ENCODE results near the gene ZBTB7C. TPM values are rescaled to one million over a fixed set of nuclear protein-coding genes. Genes with fewer than 3 reads are reported as not detected.

The ZBTB7C gene
- total RNA-seq, 2 experiments from 2014 or later, result not detected

DNA sequence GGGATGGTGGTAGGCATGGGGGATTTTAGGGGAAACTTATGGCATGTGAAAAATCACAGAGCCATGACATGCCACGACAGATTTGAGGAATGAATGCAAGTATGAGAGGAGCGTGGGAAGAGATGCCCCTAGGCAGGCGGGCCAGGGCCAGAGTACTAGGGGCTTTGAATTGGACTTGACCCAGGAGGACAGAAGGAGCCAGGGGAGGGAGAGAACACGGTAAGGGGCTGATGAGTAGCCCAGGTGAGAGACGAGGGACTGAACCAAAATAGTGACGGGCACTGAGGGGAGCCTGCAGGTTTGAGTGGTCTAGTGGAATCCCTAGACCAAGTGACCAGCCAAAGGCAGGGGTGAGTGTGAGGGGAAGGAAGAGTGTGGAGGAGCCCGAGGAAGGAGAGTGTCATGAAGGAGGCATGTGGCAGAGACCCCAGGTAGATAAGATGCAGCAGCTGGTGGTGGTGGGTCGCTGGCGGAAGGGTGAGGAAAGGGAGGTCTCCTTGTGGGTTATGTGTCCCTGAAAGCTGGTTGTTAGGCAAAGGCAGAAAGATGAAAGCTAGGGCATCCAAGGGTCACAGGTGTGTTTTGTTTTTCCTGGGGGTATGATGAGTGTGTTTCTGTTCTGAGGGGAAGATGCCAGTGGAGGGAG lies 48.7 kb downstream of the ZBTB7C start:
- peaks cover 9% of the 10 kb centered on the region for H3K27me3 Mint-ChIP-seq

DNA sequence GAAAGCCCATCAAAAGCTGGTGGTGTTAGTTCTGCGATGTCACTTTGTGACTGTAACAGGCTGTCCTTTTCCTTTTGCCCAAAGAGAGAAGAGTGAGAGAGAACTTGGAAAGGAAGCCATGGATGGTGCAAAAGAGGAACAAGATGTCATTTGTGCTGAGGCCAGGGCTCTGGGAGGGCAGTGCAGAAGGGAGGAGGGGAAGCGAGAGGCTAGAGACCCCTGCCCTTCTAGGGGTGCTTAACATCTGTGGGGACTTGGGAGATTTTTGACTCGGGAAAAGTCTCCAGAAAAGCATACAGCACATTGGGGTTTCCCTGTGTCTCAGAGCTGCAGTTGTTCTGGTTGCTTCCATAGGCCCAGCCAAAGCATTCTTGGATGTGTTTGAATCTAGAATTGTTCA lies 49.6 kb downstream of the ZBTB7C start:
- no peaks in the 10 kb centered on the region for H3K4me1 Mint-ChIP-seq
- no peaks in the 10 kb centered on the region for H3K36me3 Mint-ChIP-seq (ENCODE audit: low read depth)
- no peak overlapping the region for H3K4me3 Mint-ChIP-seq
- no peak for DNase-seq
- POLR2A ChIA-PET, result no interaction called here
- peaks cover 3% of the 10 kb centered on the region for H3K9me3 Mint-ChIP-seq (ENCODE audit: low read depth)
- ATAC-seq, result no peak
- intact Hi-C loops (cut with DNase I, micrococcal nuclease), result no loop called here
- H3K27ac Mint-ChIP-seq, result no peak overlapping the region
- peaks cover 3% of the 10 kb centered on the region for H3K27me3 Mint-ChIP-seq
- CTCF ChIA-PET, result interaction anchor here (0.6 kb wide), 1 partner anchor 158 kb away, joined by 3 read pairs; no protein-coding TSS in a partner anchor

More for the DNA sequence above, 48.7 kb downstream of the ZBTB7C start:
- POLR2A ChIA-PET, result no interaction called here
- Mint-ChIP-seq H3K27ac (no peak overlapping the region), H3K4me1 (no peaks in the 10 kb centered on the region), H3K36me3 (ENCODE audit: low read depth) (no peaks in the 10 kb centered on the region), H3K4me3 (no peak overlapping the region), H3K9me3 (ENCODE audit: low read depth) (peaks cover 9% of the 10 kb centered on the region)
- DNase-seq (no peak), ATAC-seq (no peak)
- intact Hi-C loops (cut with DNase I, micrococcal nuclease), result no loop called here
- CTCF ChIA-PET, result no interaction called here

DNA sequence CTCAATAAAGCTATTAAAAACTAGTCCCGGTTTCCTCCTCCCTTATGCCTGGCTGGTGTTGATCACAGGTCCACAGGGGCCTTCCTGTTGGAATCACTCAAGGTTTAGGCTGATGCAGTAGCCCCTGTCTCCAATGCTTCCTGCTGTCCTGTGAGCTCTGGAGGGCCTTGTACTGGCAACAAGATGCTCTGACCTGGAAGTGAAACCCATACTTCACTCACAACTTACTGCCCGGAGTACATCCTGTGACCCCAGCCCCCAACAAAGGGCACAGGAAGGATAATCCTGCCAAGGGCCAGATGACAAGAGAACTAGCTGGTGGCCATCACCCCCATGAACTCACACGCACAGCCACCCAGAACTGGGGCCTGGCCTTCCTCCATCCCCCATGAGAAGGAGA lies 50.3 kb downstream of the ZBTB7C start:
- H3K27ac Mint-ChIP-seq, result no peak overlapping the region
- H3K9me3 Mint-ChIP-seq (ENCODE audit: low read depth), result no peaks in the 10 kb centered on the region
- intact Hi-C loops (cut with DNase I, micrococcal nuclease), result no loop called here
- no peaks in the 10 kb centered on the region for H3K36me3 Mint-ChIP-seq (ENCODE audit: low read depth)
- no peak overlapping the region for H3K4me3 Mint-ChIP-seq
- ATAC-seq (no peak), DNase-seq (no peak)
- POLR2A ChIA-PET, result no interaction called here
- no peaks in the 10 kb centered on the region for H3K4me1 Mint-ChIP-seq
- CTCF ChIA-PET, result interaction anchor here (0.6 kb wide), 1 partner anchor 157 kb away, joined by 3 read pairs; no protein-coding TSS in a partner anchor
- H3K27me3 Mint-ChIP-seq, result no peaks in the 10 kb centered on the region

DNA sequence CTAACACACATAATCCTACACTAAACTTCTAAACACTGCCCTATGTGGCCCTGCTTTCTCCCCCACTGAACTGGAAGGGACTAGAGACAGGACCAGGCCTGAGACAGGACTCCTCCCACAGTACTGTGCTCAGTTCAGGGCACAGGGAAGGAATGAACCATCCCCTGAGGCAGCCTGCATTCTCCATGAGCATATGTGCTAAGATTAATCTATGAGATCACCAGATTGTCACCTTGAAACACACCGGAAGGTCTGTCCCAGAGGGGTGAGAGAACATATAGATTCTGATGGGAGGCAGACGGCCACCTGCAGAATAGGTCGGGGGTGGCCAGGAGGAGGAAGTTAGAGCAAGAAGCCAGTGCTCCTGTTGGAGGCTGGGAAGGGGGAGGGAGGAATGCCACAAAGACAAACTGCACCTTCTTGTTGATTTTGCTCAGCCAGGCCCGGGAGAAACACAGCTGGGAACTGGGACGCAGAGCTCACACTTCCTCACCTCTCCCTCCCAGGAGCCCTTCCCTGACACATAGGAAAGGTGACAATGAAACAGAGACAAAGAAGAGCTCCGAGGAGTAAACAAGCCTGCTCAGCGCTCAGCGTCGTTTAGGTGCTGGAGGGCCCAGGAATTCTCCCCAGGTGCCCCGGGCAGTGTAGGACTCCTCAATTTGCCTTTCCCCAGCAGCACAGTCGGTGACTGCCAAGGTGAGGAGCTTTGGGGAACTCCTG lies 52.1 kb downstream of the ZBTB7C start:
- Mint-ChIP-seq H3K27me3 (no peaks in the 10 kb centered on the region), H3K9me3 (ENCODE audit: low read depth) (no peaks in the 10 kb centered on the region), H3K4me1 (no peaks in the 10 kb centered on the region), H3K36me3 (ENCODE audit: low read depth) (no peaks in the 10 kb centered on the region), H3K4me3 (no peak overlapping the region), H3K27ac (no peak overlapping the region)
- ATAC-seq (no peak), DNase-seq (no peak)
- POLR2A ChIA-PET, result no interaction called here
- CTCF ChIA-PET, result no interaction called here
- intact Hi-C loops (cut with DNase I, micrococcal nuclease), result no loop called here

DNA sequence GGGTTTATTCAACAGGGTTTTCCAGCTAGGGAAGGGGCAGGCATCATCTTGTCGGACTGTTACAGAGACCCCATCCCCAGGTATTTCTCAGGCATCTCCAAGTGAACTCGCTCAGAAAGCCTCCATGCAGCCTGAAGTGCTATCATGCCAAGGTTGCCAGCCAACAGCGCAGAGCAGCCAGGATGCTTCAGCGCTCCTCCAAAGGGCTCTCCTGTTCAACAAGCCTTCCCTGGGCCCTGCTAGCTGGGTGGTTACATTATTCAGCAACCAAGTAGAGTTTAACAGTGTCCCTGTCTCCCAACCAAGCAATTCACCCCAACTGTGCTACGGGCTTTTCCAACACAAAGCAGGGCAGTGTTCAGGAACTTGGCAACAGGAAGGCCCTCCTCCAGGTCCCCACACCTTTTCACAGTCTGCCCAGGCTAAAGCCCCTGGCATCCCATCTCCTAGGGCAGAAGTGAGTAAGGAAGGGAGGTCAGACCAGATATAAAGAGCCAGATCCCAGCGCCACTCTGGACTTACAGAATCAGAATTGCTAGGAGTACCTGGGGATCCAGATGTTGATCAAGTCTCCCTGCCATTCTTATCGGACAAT lies 52.9 kb downstream of the ZBTB7C start:
- H3K9me3 Mint-ChIP-seq (ENCODE audit: low read depth), result no peaks in the 10 kb centered on the region
- ChIA-PET CTCF (interaction anchor here (0.7 kb wide), 1 partner anchor 498 kb away, joined by 4 read pairs; no protein-coding TSS in a partner anchor), POLR2A (no interaction called here)
- ATAC-seq (no peak), DNase-seq (no peak)
- intact Hi-C loops (cut with DNase I, micrococcal nuclease), result no loop called here
- H3K4me1 Mint-ChIP-seq, result no peaks in the 10 kb centered on the region
- no peak overlapping the region for H3K4me3 Mint-ChIP-seq
- no peaks in the 10 kb centered on the region for H3K27me3 Mint-ChIP-seq
- H3K36me3 Mint-ChIP-seq (ENCODE audit: low read depth), result no peaks in the 10 kb centered on the region
- no peak overlapping the region for H3K27ac Mint-ChIP-seq

DNA sequence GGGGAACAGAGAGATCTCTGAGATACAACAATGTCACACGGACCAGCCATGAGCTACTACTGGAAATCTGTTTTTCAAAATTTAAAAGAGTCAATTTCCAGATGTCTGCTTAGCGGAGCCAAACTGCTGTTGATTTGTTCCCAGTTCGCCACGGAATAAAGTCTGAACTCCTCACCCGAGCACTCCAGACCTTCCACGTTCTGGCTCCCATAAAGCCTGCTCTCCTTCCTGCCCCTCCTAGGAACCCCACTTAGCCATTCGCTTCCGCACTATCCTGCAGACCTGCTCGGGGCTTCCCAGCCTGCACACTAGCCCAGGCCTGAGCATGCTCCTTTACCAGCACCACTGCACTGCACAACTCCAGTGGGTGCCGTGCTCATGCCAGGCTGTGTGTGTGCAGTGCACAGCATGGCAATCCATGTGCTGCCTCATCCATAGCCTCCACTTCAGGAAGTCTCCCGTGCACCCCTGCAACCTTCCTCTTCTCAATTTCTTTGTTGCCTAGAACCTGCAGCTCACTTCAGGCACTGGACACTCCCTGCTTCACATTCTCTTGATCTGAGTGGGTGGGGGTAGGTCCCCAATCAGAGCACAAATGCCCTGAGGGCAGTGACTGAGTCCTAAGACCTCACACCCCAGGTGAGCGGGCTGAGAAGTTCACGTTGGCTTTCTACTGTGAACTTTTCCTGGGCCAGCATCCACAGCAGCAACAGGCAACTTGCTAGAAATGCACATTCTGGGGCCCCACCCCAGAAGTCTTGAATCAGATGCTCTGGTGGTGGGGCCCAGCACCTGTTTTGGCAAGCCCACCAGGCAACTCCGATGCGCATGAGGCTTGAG lies 53.7 kb downstream of the ZBTB7C start:
- no peaks in the 10 kb centered on the region for H3K27me3 Mint-ChIP-seq
- intact Hi-C loops (cut with DNase I, micrococcal nuclease), result no loop called here
- no peaks in the 10 kb centered on the region for H3K9me3 Mint-ChIP-seq (ENCODE audit: low read depth)
- ATAC-seq (no peak), DNase-seq (no peak)
- no peak overlapping the region for H3K4me3 Mint-ChIP-seq
- POLR2A ChIA-PET, result no interaction called here
- no peaks in the 10 kb centered on the region for H3K36me3 Mint-ChIP-seq (ENCODE audit: low read depth)
- CTCF ChIA-PET, result interaction anchor here (0.7 kb wide), 1 partner anchor 499 kb away, joined by 4 read pairs; no protein-coding TSS in a partner anchor
- no peak overlapping the region for H3K27ac Mint-ChIP-seq
- no peaks in the 10 kb centered on the region for H3K4me1 Mint-ChIP-seq

DNA sequence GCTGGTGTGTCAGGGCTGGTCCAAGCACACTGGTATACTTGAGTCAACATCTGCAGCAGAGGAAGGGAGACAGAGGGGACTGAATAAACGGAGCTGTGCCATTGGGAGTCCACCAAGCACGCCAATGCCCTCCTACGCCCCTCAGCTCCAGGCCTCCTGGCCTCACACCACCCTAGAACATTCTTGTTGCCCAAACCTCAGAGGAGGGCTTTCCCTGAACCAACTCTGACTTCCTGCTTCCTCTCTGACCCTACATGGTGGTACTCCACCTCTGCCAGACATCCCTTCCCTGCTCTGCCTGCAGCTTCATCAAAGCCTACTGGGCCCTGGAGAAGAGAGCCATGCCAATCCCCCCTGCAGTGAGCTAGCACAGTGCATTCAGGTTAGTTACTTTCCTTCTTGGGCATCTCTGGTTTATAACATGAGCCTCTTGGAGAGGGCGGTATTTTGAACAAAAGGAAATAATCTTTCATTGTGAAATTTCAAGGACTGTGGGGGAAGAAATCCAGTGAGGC lies 54.4 kb downstream of the ZBTB7C start:
- ATAC-seq (no peak), DNase-seq (no peak)
- Mint-ChIP-seq H3K27ac (no peak overlapping the region), H3K4me3 (no peak overlapping the region), H3K27me3 (peaks cover 3% of the 10 kb centered on the region), H3K9me3 (ENCODE audit: low read depth) (no peaks in the 10 kb centered on the region), H3K4me1 (no peaks in the 10 kb centered on the region), H3K36me3 (ENCODE audit: low read depth) (no peaks in the 10 kb centered on the region)
- intact Hi-C loops (cut with DNase I, micrococcal nuclease), result no loop called here
- ChIA-PET CTCF (interaction anchor here (0.9 kb wide), 1 partner anchor 8 kb away, joined by 3 read pairs; no protein-coding TSS in a partner anchor), POLR2A (no interaction called here)

DNA sequence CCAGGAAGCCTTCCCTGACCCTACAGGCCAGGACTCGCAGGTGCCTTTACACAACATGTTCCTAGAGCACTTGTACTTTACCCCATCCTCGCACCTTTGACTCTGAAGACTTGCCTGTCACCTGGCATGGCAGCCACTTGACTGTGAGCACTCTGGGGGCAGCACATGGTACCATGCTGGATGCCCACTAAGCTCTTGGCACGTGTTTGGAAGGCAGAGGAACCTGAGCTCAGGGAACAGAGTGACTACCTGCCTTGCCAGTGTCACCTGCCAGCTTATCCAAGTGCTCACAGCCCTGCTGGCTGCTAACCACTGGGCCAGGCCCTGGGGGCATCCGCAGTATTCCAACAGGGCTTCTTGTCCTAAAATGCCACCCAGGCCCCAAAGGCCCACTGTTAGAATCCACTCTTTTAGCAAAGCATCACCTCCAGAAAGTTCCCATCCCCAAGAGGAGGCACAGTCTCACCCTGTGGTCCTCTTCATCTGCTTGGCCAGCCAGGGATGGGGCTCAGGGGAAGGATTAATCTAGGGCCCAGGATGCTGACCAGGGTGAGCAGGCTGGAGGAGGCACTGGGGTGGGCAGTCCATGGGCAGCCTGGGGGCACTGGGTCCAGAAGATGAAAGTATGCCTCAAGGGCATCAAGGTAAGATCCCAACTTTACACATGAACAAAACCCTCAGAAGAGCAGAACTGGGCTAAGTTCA lies 57.0 kb downstream of the ZBTB7C start:
- H3K9me3 Mint-ChIP-seq (ENCODE audit: low read depth), result no peaks in the 10 kb centered on the region
- H3K4me3 Mint-ChIP-seq, result no peak overlapping the region
- ChIA-PET CTCF (no interaction called here), POLR2A (no interaction called here)
- ATAC-seq, result no peak
- H3K27ac Mint-ChIP-seq, result no peak overlapping the region
- no peaks in the 10 kb centered on the region for H3K4me1 Mint-ChIP-seq
- DNase-seq, result no peak
- H3K36me3 Mint-ChIP-seq (ENCODE audit: low read depth), result no peaks in the 10 kb centered on the region
- intact Hi-C loops (cut with DNase I, micrococcal nuclease), result no loop called here
- peaks cover 3% of the 10 kb centered on the region for H3K27me3 Mint-ChIP-seq

DNA sequence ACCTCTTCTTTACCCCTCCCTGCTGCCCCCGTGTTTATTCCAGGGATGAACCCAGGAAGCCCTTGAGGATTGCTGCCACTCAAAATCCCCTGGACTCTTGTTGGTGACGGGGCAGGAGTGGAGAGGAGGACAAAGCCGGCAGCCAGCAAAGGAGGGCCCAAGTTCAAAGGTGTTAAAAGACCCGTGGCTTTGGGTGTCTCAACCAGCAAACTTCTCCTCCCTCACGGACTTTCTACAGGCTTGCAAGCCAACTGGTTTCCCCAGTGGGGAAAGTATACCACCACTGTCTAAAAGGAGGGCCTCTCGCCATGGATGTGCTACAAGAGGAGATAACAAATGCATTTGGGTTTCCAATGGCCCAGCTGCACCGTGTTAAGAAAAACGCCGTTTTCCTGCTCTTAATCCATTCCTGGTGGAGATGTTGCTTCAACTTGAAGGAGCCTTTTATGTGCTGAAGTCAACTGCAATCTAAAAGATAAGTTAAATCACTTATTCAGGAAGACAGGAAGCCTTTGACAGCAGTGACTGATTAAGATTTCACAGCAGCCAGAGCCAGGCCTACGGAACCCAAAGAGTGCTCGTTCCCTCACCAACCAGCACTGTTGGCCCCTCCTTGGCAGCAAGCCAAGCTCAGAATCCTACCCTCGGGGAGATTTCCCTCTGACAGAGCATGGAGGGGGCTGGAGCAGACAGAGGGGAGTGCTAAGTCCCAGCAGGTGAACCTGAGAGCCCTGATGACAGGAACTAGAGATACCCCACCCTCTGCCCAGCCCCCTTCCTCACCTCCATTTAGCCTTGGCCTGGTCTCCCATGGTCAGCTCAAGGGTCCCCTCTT lies 57.8 kb downstream of the ZBTB7C start:
- CTCF ChIA-PET, result no interaction called here
- H3K4me3 Mint-ChIP-seq, result no peak overlapping the region
- no peak for DNase-seq
- POLR2A ChIA-PET, result no interaction called here
- intact Hi-C loops (cut with DNase I, micrococcal nuclease), result no loop called here
- H3K36me3 Mint-ChIP-seq (ENCODE audit: low read depth), result no peaks in the 10 kb centered on the region
- H3K27ac Mint-ChIP-seq, result no peak overlapping the region
- no peaks in the 10 kb centered on the region for H3K9me3 Mint-ChIP-seq (ENCODE audit: low read depth)
- no peaks in the 10 kb centered on the region for H3K4me1 Mint-ChIP-seq
- peaks cover 3% of the 10 kb centered on the region for H3K27me3 Mint-ChIP-seq
- ATAC-seq, result no peak

DNA sequence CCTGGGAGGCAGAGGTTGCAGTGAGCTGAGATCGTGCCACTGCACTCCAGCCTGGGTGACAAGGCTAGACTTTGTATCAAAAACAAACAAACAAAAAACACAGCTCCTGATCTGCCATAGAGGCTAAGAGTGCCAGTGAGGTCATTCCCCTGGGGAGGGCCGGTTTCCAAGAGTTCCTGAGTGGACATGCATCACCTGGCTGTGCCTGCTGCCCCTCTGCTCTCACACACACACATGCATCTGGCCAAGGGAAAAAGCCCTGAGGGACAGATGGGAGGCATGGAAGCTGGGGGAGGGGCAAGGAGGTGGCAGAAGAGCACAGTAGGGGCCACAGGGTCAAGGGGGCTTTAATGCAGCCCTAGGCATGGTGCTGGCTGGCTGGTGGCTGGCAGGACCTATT lies 60.4 kb downstream of the ZBTB7C start:
- Mint-ChIP-seq H3K9me3 (ENCODE audit: low read depth) (no peaks in the 10 kb centered on the region), H3K4me1 (no peaks in the 10 kb centered on the region), H3K4me3 (no peak overlapping the region), H3K27me3 (peaks cover 3% of the 10 kb centered on the region), H3K27ac (no peak overlapping the region), H3K36me3 (ENCODE audit: low read depth) (no peaks in the 10 kb centered on the region)
- DNase-seq (no peak), ATAC-seq (no peak)
- intact Hi-C loops (cut with DNase I, micrococcal nuclease), result no loop called here
- CTCF ChIA-PET, result interaction anchor here (1.3 kb wide), 1 partner anchor 97 kb away, joined by 4 read pairs; no protein-coding TSS in a partner anchor
- POLR2A ChIA-PET, result no interaction called here

All from activated CD4-positive, alpha-beta T cell treated with anti-CD3 and anti-CD28 coated beads for 36 hours (primary cell).